ENCODE data around the gene CD2BP2. TPM values are rescaled to one million over a fixed set of nuclear protein-coding genes. Genes with fewer than 3 reads are reported as not detected.

CD2BP2 gene
- total and polyA plus RNA-seq, 2 of the 13 experiments (the other 11 are each of a cell fraction or from before 2014, with no cell fraction given) = 24.9 to 54.6 TPM

DNA sequence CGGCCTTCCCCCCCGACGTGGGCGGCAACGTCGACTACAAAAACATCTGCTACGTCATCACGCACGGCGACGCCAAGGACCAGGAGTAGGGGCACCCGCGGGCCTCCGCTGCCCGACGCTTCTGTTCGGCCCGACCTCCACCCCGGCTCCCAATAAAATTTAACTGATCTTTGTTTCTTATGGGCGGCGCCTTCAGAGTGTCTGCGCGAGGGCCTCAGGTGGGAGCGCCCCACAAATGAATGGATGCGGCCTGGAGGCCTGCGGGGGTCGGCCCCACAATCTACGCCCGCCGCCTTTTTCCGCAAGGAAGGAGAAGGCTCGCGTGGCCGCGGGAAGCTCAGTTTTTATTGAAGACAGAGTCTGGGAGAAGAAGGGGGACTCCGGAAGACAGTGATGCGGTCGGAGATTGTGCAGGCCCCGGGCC lies 22.7 kb upstream of the CD2BP2 start (continued):
- TF ChIP-seq HMGA1 (CRISPR knock-in tag; conservative IDR thresholded peaks at IDR 0.05) (no peak), CEBPB (IDR thresholded peaks at IDR 0.05; ENCODE audit: borderline replicate concordance, low read depth, low read length) (no peak), POLR2AphosphoS5 (IDR thresholded peaks at IDR 0.05; ENCODE audit: low read depth, low read length) (peak; percentile 64; the same call in 1 of the 2 replicates), ZNF33A (CRISPR knock-in tag; IDR thresholded peaks at IDR 0.05; ENCODE audit: borderline replicate concordance) (no peak), ZNF546 (CRISPR knock-in tag; conservative IDR thresholded peaks at IDR 0.05) (0 out of 2 replicates have a peak, but pooled peaks have one; percentile 15), IKZF1 (IDR thresholded peaks at IDR 0.05) (no peak), ZNF713 (CRISPR knock-in tag; IDR thresholded peaks at IDR 0.05) (no peak), SIX4 (CRISPR knock-in tag; IDR thresholded peaks at IDR 0.05) (no peak; the same call in 1 of the 2 replicates), ZNF558 (CRISPR knock-in tag; IDR thresholded peaks at IDR 0.05; ENCODE audit: borderline replicate concordance) (0 out of 2 replicates have a peak, but pooled peaks have one; percentile 63), ZNF101 (CRISPR knock-in tag; IDR thresholded peaks at IDR 0.05; ENCODE audit: borderline replicate concordance, low read depth) (no peak; the same call in 1 of the 2 replicates), ZBTB1 (CRISPR knock-in tag; IDR thresholded peaks at IDR 0.05; ENCODE audit: borderline replicate concordance) (no peak)
- TF ChIP-seq, protein P1, sequence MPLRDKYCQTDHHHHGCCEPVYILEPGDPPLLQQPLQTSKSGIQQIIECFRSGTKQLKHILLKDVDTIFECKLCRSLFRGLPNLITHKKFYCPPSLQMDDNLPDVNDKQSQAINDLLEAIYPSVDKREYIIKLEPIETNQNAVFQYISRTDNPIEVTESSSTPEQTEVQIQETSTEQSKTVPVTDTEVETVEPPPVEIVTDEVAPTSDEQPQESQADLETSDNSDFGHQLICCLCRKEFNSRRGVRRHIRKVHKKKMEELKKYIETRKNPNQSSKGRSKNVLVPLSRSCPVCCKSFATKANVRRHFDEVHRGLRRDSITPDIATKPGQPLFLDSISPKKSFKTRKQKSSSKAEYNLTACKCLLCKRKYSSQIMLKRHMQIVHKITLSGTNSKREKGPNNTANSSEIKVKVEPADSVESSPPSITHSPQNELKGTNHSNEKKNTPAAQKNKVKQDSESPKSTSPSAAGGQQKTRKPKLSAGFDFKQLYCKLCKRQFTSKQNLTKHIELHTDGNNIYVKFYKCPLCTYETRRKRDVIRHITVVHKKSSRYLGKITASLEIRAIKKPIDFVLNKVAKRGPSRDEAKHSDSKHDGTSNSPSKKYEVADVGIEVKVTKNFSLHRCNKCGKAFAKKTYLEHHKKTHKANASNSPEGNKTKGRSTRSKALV (CRISPR knock-in tag; IDR thresholded peaks at IDR 0.05) = no peak
- TF ChIP-seq, protein P2, sequence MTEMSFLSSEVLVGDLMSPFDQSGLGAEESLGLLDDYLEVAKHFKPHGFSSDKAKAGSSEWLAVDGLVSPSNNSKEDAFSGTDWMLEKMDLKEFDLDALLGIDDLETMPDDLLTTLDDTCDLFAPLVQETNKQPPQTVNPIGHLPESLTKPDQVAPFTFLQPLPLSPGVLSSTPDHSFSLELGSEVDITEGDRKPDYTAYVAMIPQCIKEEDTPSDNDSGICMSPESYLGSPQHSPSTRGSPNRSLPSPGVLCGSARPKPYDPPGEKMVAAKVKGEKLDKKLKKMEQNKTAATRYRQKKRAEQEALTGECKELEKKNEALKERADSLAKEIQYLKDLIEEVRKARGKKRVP (CRISPR knock-in tag; IDR thresholded peaks at IDR 0.05) = no peak
- TF ChIP-seq, protein P3, sequence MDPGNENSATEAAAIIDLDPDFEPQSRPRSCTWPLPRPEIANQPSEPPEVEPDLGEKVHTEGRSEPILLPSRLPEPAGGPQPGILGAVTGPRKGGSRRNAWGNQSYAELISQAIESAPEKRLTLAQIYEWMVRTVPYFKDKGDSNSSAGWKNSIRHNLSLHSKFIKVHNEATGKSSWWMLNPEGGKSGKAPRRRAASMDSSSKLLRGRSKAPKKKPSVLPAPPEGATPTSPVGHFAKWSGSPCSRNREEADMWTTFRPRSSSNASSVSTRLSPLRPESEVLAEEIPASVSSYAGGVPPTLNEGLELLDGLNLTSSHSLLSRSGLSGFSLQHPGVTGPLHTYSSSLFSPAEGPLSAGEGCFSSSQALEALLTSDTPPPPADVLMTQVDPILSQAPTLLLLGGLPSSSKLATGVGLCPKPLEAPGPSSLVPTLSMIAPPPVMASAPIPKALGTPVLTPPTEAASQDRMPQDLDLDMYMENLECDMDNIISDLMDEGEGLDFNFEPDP (CRISPR knock-in tag; conservative IDR thresholded peaks at IDR 0.05) = no peak
- TF ChIP-seq, protein P4, sequence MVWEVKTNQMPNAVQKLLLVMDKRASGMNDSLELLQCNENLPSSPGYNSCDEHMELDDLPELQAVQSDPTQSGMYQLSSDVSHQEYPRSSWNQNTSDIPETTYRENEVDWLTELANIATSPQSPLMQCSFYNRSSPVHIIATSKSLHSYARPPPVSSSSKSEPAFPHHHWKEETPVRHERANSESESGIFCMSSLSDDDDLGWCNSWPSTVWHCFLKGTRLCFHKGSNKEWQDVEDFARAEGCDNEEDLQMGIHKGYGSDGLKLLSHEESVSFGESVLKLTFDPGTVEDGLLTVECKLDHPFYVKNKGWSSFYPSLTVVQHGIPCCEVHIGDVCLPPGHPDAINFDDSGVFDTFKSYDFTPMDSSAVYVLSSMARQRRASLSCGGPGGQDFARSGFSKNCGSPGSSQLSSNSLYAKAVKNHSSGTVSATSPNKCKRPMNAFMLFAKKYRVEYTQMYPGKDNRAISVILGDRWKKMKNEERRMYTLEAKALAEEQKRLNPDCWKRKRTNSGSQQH (CRISPR knock-in tag; IDR thresholded peaks at IDR 0.05; ENCODE audit: low read depth) = peak; percentile 31; the same call in 1 of the 2 replicates
- TF ChIP-seq, protein P5, sequence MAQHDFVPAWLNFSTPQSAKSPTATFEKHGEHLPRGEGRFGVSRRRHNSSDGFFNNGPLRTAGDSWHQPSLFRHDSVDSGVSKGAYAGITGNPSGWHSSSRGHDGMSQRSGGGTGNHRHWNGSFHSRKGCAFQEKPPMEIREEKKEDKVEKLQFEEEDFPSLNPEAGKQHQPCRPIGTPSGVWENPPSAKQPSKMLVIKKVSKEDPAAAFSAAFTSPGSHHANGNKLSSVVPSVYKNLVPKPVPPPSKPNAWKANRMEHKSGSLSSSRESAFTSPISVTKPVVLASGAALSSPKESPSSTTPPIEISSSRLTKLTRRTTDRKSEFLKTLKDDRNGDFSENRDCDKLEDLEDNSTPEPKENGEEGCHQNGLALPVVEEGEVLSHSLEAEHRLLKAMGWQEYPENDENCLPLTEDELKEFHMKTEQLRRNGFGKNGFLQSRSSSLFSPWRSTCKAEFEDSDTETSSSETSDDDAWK (CRISPR knock-in tag; IDR thresholded peaks at IDR 0.05) = no peak
- TF ChIP-seq, protein P6, sequence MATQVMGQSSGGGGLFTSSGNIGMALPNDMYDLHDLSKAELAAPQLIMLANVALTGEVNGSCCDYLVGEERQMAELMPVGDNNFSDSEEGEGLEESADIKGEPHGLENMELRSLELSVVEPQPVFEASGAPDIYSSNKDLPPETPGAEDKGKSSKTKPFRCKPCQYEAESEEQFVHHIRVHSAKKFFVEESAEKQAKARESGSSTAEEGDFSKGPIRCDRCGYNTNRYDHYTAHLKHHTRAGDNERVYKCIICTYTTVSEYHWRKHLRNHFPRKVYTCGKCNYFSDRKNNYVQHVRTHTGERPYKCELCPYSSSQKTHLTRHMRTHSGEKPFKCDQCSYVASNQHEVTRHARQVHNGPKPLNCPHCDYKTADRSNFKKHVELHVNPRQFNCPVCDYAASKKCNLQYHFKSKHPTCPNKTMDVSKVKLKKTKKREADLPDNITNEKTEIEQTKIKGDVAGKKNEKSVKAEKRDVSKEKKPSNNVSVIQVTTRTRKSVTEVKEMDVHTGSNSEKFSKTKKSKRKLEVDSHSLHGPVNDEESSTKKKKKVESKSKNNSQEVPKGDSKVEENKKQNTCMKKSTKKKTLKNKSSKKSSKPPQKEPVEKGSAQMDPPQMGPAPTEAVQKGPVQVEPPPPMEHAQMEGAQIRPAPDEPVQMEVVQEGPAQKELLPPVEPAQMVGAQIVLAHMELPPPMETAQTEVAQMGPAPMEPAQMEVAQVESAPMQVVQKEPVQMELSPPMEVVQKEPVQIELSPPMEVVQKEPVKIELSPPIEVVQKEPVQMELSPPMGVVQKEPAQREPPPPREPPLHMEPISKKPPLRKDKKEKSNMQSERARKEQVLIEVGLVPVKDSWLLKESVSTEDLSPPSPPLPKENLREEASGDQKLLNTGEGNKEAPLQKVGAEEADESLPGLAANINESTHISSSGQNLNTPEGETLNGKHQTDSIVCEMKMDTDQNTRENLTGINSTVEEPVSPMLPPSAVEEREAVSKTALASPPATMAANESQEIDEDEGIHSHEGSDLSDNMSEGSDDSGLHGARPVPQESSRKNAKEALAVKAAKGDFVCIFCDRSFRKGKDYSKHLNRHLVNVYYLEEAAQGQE (IDR thresholded peaks at IDR 0.05; ENCODE audit: borderline replicate concordance in 1 of 2, low read depth in 1 of 2, low read length in 2 of 2) = no peak
